Articular chondrocyte of knee joint (primary cell): ENCODE results near the gene OR6C6. TPM values are rescaled to one million over a fixed set of nuclear protein-coding genes. Genes with fewer than 3 reads are reported as not detected.

Experiments
- total RNA-seq: library from RNA; depleted of rRNA; stranded (reverse); fragments of >200 nt; gene quantifications from 2 replicates; pipeline ENCODE4 v1.2.3, GENCODE V29; 2012

OR6C6 gene
- total RNA-seq, result not detected in 2 replicates

GRCh38 chr12:55296469-55296868 lies at the start of gene OR6C6:
OR6C6 (minus strand) TSS chr12:55296569; CDS start chr12:55295232, 1,337 bp downstream.

GRCh38 chr12:55330446-55330845 lies 34.1 kb upstream of the OR6C6 start, which contains the start of gene OR6C3:
OR6C3 (plus strand) TSS chr12:55330746; CDS start chr12:55331701, 955 bp downstream.

GRCh38 chr12:55314043-55314442 lies 17.7 kb upstream of the OR6C6 start, which contains the start of gene OR6C1:
OR6C1 (plus strand) TSS chr12:55314343; CDS start chr12:55320600, 6,257 bp downstream.

DNA sequence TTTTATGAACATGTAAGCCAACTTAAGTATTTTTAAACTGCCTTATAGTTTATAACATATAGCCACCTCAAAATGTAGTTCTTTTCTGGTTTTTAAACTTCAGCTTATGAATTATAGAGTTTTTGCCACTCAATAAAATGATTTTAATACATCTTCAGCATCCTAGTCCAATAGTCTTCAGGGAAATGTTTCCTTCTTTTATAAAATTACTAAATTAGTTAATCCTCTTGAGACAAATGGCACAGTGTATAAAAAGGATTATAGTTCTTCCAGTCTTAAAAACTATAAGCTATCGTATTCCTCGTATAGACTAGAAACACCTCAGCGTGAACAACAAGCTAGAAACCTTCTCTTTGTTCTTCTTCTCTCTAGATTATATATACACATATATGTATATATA lies 52.1 kb downstream of the OR6C6 start, which contains the start of gene OR6C74:
TSS of gene OR6C74 (plus strand) at position 301 of the 400 bp plus-strand sequence. CDS start 2,679 bp downstream, outside the sequence.

Other genes starting within 250 kb of the OR6C6 start
- not detected in 2 replicates for gene OR9K2, start 170.2 kb downstream of the OR6C6 start, total RNA-seq
- gene OR10A7, start 75.5 kb downstream of the OR6C6 start, total RNA-seq, result not detected in 2 replicates
- gene OR6C74, start 52.0 kb downstream of the OR6C6 start, total RNA-seq, result not detected in 2 replicates
- gene OR6C1, start 17.8 kb upstream of the OR6C6 start, total RNA-seq, result not detected in 2 replicates
- gene OR6C3, start 34.2 kb upstream of the OR6C6 start, total RNA-seq, result not detected in 2 replicates
- gene OR6C75, start 66.4 kb upstream of the OR6C6 start, total RNA-seq, result not detected in 2 replicates
- not detected in 2 replicates for gene OR6C65, start 104.0 kb upstream of the OR6C6 start, total RNA-seq
- not detected in 2 replicates for gene OR6C76, start 129.7 kb upstream of the OR6C6 start, total RNA-seq
- not detected in 2 replicates for gene OR6C2, start 147.5 kb upstream of the OR6C6 start, total RNA-seq
- gene OR6C70, start 173.6 kb upstream of the OR6C6 start, total RNA-seq, result not detected in 2 replicates
- gene OR6C68, start 195.8 kb upstream of the OR6C6 start, total RNA-seq, result not detected in 2 replicates